ENCODE measurements around the gene ARHGAP28. TPM values are rescaled to one million over a fixed set of nuclear protein-coding genes. Genes with fewer than 3 reads are reported as not detected.

The ARHGAP28 gene
- total and polyA plus RNA-seq, 11 donors, result 0.42 to 7.5 (median 1.8) TPM

GRCh38 chr18:6712401-6712800, 17.1 kb upstream of the ARHGAP28 start:
- WGBS, 4 donors, result 87 to 96% (median 90%) methylated on average over 1 of the region's 1 CpG
- Histone ChIP-seq H3K36me3 (no peaks in the 10 kb centered on the region), H3K4me1 (no peaks in the 10 kb centered on the region), H3K27me3 (no peaks in the 10 kb centered on the region), H3K27ac (no peak overlapping the region), H3K9me3 (no peaks in the 10 kb centered on the region), H3K4me3 (no peak overlapping the region)
- no peak for DNase-seq
- no peak for ATAC-seq
- no peak for TF ChIP-seq POLR2A (IDR thresholded peaks at IDR 0.05)
- TF ChIP-seq CTCF (IDR thresholded peaks at IDR 0.05), result no peak
- intact Hi-C loops (cut with DNase I), result no loop called here

- ATAC-seq, result no peak
- Histone ChIP-seq H3K4me1 (no peaks in the 10 kb centered on the region), H3K9me3 (no peaks in the 10 kb centered on the region), H3K36me3 (no peaks in the 10 kb centered on the region), H3K27ac (no peak overlapping the region), H3K4me3 (no peak overlapping the region), H3K27me3 (no peaks in the 10 kb centered on the region)
- no peak for TF ChIP-seq CTCF (IDR thresholded peaks at IDR 0.05)
- no peak for DNase-seq
- WGBS, 4 donors, result 61 to 73% (median 65%) methylated on average over 2 of the region's 2 CpGs
- intact Hi-C loops (cut with DNase I), result no loop called here
These were observed 15.5 kb upstream of the ARHGAP28 start for GRCh38 chr18:6714010-6714409.

GRCh38 chr18:6718267-6718666, 11.2 kb upstream of the ARHGAP28 start:
- no peak overlapping the region for H3K4me3 ChIP-seq
- no peaks in the 10 kb centered on the region for H3K27me3 ChIP-seq
- no peaks in the 10 kb centered on the region for H3K9me3 ChIP-seq
- WGBS, 4 donors, result 70 to 83% (median 77%) methylated on average over 2 of the region's 2 CpGs
- intact Hi-C loops (cut with DNase I), result no loop called here
- H3K27ac ChIP-seq, result no peak overlapping the region
- H3K4me1 ChIP-seq, result no peaks in the 10 kb centered on the region
- ATAC-seq (no peak), DNase-seq (no peak)
- TF ChIP-seq CTCF (IDR thresholded peaks at IDR 0.05), result no peak
- TF ChIP-seq POLR2A (IDR thresholded peaks at IDR 0.05), result no peak
- no peaks in the 10 kb centered on the region for H3K36me3 ChIP-seq

- Histone ChIP-seq H3K27ac (no peak overlapping the region), H3K4me3 (no peak overlapping the region), H3K36me3 (no peaks in the 10 kb centered on the region), H3K27me3 (no peaks in the 10 kb centered on the region), H3K4me1 (no peaks in the 10 kb centered on the region), H3K9me3 (no peaks in the 10 kb centered on the region)
- TF ChIP-seq CTCF (IDR thresholded peaks at IDR 0.05) (no peak), POLR2A (IDR thresholded peaks at IDR 0.05) (no peak)
- DNase-seq (no peak), ATAC-seq (no peak)
- intact Hi-C loops (cut with DNase I), result no loop called here
- WGBS, 4 donors, result 76 to 82% (median 80%) methylated on average over 4 of the region's 4 CpGs
These were observed 10.2 kb upstream of the ARHGAP28 start for GRCh38 chr18:6719098-6719846.
